GM23338 (cell line): Measurements from ENCODE around the gene LRRC34. TPM values are rescaled to one million over a fixed set of nuclear protein-coding genes. Genes with fewer than 3 reads are reported as not detected.

Source experiments
- ATAC-seq: fragments of 200-7000 bp; cut with Tn5 transposase; 3 replicates; pipeline ENCODE4 v1.9.1; 2020
- DNase-seq: peaks from one replicate; pipeline ENCODE4 v3.0.0-alpha.2; 2015; ENCODE audit warnings: low spot score
- H2AFZ ChIP-seq: fragments of 200-600 bp; sonication (generic); 2 replicates; pipeline ENCODE4 v1.8.0; 2016; ENCODE audit warnings: antibody characterized with exemption, mild to moderate bottlenecking, moderate library complexity
- H3F3A ChIP-seq: fragments of 200-600 bp; sonication (generic); replicated peaks from 2 replicates; pipeline ENCODE4 v1.8.0; 2017; ENCODE audit warnings: antibody characterized with exemption, mixed run types, low read depth
- H3K27ac ChIP-seq: fragments of 200-600 bp; sonication (generic); 2 replicates; pipeline ENCODE4 v1.6.1; 2016; ENCODE audit warnings: low read depth
- H3K27me3 ChIP-seq: fragments of 200-600 bp; sonication (generic); 2 replicates; pipeline ENCODE4 v1.8.0; 2016; ENCODE audit warnings: mild to moderate bottlenecking, mixed run types, moderate library complexity; ENCODE audit not compliant: insufficient read depth
- H3K36me3 ChIP-seq: fragments of 200-600 bp; sonication (generic); 2 replicates; pipeline ENCODE4 v1.8.0; 2016; ENCODE audit warnings: mild to moderate bottlenecking; ENCODE audit not compliant: insufficient read depth
- H3K4me1 ChIP-seq: fragments of 200-600 bp; sonication (generic); 2 replicates; pipeline ENCODE4 v1.8.0; 2016; ENCODE audit warnings: mild to moderate bottlenecking, moderate library complexity; ENCODE audit not compliant: insufficient read depth
- H3K4me2 ChIP-seq: fragments of 200-600 bp; sonication (generic); 2 replicates; pipeline ENCODE4 v1.7.1; 2017; ENCODE audit warnings: mixed run types
- H3K4me3 ChIP-seq: fragments of 200-600 bp; sonication (generic); 2 replicates; pipeline ENCODE4 v1.6.1; 2016; ENCODE audit warnings: mixed run types
- H3K79me2 ChIP-seq: fragments of 200-600 bp; sonication (generic); replicated peaks from 2 replicates; pipeline ENCODE4 v1.8.0; 2017; ENCODE audit warnings: mild to moderate bottlenecking; ENCODE audit not compliant: insufficient read depth
- H3K9me2 ChIP-seq: fragments of 200-600 bp; sonication (generic); 2 replicates; pipeline ENCODE4 v1.8.0; 2017; ENCODE audit not compliant: insufficient read depth
- H4K20me1 ChIP-seq: fragments of 200-600 bp; sonication (generic); replicated peaks from 2 replicates; pipeline ENCODE4 v1.8.0; 2017; ENCODE audit warnings: mild to moderate bottlenecking; ENCODE audit not compliant: insufficient read depth
- H3K27ac Mint-ChIP-seq: 2 replicates; pipeline ENCODE4 v1.8.0; 2020; ENCODE audit warnings: inconsistent platforms, mild to moderate bottlenecking, moderate library complexity, mixed read lengths
- H3K27me3 Mint-ChIP-seq: 3 replicates; pipeline ENCODE4 v1.8.0; 2022; ENCODE audit warnings: low read depth, mild to moderate bottlenecking, moderate library complexity, mixed read lengths, inconsistent platforms; ENCODE audit not compliant: insufficient read depth, poor library complexity
- H3K36me3 Mint-ChIP-seq: 3 replicates; pipeline ENCODE4 v1.8.0; 2021; ENCODE audit warnings: low read depth, mild to moderate bottlenecking, inconsistent platforms, moderate library complexity, mixed read lengths
- H3K4me1 Mint-ChIP-seq: 3 replicates; pipeline ENCODE4 v1.8.0; 2020; ENCODE audit warnings: mild to moderate bottlenecking, inconsistent platforms, mixed read lengths
- H3K4me3 Mint-ChIP-seq: 3 replicates; pipeline ENCODE4 v1.8.0; 2021; ENCODE audit warnings: moderate library complexity, mild to moderate bottlenecking, inconsistent platforms, mixed read lengths
- H3K9me3 Mint-ChIP-seq: 3 replicates; pipeline ENCODE4 v1.8.0; 2020; ENCODE audit warnings: moderate library complexity, mild to moderate bottlenecking, inconsistent platforms, mixed read lengths
- CREB1 ChIP-seq: fragments of 250-450 bp; sonication (Bioruptor Pico); IDR thresholded peaks from 2 replicates; pipeline ENCODE4 v1.5.0; 2020; ENCODE audit warnings: low read depth, mild to moderate bottlenecking, moderate library complexity
- EZH2 ChIP-seq: fragments of 200-600 bp; sonication (generic); IDR thresholded peaks from one replicate; pipeline ENCODE4 v1.8.0; 2017; ENCODE audit warnings: antibody characterized with exemption, mild to moderate bottlenecking, low read depth; ENCODE audit not compliant: unreplicated experiment
- EZH2phosphoT487 ChIP-seq: fragments of 200-600 bp; sonication (generic); IDR thresholded peaks from one replicate; pipeline ENCODE4 v1.8.1; 2018; ENCODE audit warnings: antibody characterized with exemption; ENCODE audit not compliant: unreplicated experiment
- JUNB ChIP-seq: IDR thresholded peaks from one replicate; pipeline ENCODE4 v1.6.1; 2016; ENCODE audit warnings: antibody characterized with exemption; ENCODE audit not compliant: unreplicated experiment
- NANOG ChIP-seq: IDR thresholded peaks from 2 replicates; pipeline ENCODE4 v1.6.1; 2016; ENCODE audit warnings: antibody characterized with exemption, borderline replicate concordance
- POLR2AphosphoS5 ChIP-seq: IDR thresholded peaks from 2 replicates; pipeline ENCODE4 v1.6.1; 2016; ENCODE audit warnings: antibody characterized with exemption, low read depth
- STAT1 ChIP-seq: IDR thresholded peaks from one replicate; pipeline ENCODE4 v1.6.1; 2016; ENCODE audit warnings: antibody characterized with exemption; ENCODE audit not compliant: unreplicated experiment
- ZNF114 ChIP-seq: fragments of 250-450 bp; sonication (Bioruptor Pico); IDR thresholded peaks from 2 replicates; pipeline ENCODE4 v1.5.0; 2020; ENCODE audit warnings: mild to moderate bottlenecking, moderate library complexity
- ZNF331 ChIP-seq: fragments of 250-450 bp; sonication (Bioruptor Pico); IDR thresholded peaks from 2 replicates; pipeline ENCODE4 v1.5.0; 2020; ENCODE audit warnings: low read depth, mild to moderate bottlenecking, moderate library complexity
- polyA plus RNA-seq: library from polyadenylated mRNA; unstranded; fragments of >200 nt; fragmentation: Nextera tagmentation; extraction: Ambion mirVana; gene quantifications from 2 replicates; pipeline ENCODE4 v1.2.1, GENCODE V29; 2016
- total RNA-seq: library from RNA; depleted of rRNA; stranded (reverse); fragments of >200 nt; shearing (Covaris generic); gene quantifications from 2 replicates; pipeline ENCODE4 v1.2.3, GENCODE V29; 2014
- TF ChIP-seq, protein P1 (sequence below): IDR thresholded peaks from one replicate; pipeline ENCODE4 v1.6.1; 2018; ENCODE audit warnings: antibody characterized with exemption; ENCODE audit not compliant: unreplicated experiment
- TF ChIP-seq, protein P2 (sequence below), 2 experiments: fragments of 200-600 bp in 1 of 2; sonication (generic) in 1 of 2; conservative IDR thresholded peaks; 2 replicates each; pipeline versions ENCODE4 v1.5.1 to v1.6.1; 2016 to 2017; ENCODE audit warnings: antibody characterized with exemption in 2 of 2, low read depth in 2 of 2, mild to moderate bottlenecking in 2 of 2, moderate library complexity in 1 of 2
- TF ChIP-seq, protein P3 (sequence below): IDR thresholded peaks from 2 replicates; pipeline ENCODE4 v1.6.1; 2016; ENCODE audit warnings: antibody characterized with exemption

Gene LRRC34
- total and polyA plus RNA-seq, 2 experiments from 2014 or later: 9.1 to 15.7 TPM

DNA sequence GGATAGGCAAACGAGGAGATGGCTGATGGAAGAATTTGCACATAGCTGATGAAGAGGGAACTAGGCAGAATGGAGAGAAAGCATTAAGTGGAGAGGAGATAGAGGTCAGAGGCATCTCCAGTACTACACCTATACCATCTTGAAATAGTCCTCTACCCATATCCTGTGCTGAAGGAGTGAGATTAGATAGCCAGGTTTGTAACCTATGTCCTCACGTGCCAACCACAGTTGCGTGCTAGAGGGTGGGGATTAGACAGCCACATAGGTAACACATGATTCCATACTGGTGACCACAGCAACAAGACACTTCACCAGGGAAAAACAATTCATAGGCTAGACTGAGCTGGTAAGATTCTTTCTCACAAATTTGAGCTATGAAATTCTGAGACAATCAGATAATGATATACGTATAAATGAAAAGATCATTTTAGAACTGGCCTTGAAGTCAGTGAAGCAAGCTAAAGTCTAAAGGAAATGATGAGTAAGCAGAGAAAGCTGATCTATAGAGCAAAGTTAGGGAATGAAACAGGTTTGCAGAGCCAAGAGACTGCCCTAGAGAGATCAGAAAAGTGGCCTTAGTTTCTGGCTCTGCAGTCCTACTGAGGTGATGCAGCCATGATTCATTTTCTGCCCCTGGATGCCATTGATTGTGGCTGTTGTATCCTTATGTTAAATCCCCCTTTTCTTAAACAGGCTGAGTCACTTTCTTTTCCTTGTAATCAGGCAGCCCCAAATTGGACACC is 21.8 kb downstream of the LRRC34 start (continued):
- TF ChIP-seq, protein P1, sequence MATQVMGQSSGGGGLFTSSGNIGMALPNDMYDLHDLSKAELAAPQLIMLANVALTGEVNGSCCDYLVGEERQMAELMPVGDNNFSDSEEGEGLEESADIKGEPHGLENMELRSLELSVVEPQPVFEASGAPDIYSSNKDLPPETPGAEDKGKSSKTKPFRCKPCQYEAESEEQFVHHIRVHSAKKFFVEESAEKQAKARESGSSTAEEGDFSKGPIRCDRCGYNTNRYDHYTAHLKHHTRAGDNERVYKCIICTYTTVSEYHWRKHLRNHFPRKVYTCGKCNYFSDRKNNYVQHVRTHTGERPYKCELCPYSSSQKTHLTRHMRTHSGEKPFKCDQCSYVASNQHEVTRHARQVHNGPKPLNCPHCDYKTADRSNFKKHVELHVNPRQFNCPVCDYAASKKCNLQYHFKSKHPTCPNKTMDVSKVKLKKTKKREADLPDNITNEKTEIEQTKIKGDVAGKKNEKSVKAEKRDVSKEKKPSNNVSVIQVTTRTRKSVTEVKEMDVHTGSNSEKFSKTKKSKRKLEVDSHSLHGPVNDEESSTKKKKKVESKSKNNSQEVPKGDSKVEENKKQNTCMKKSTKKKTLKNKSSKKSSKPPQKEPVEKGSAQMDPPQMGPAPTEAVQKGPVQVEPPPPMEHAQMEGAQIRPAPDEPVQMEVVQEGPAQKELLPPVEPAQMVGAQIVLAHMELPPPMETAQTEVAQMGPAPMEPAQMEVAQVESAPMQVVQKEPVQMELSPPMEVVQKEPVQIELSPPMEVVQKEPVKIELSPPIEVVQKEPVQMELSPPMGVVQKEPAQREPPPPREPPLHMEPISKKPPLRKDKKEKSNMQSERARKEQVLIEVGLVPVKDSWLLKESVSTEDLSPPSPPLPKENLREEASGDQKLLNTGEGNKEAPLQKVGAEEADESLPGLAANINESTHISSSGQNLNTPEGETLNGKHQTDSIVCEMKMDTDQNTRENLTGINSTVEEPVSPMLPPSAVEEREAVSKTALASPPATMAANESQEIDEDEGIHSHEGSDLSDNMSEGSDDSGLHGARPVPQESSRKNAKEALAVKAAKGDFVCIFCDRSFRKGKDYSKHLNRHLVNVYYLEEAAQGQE: no peak
- TF ChIP-seq EZH2phosphoT487 (no peak), CREB1 (CRISPR knock-in tag) (no peak)

DNA sequence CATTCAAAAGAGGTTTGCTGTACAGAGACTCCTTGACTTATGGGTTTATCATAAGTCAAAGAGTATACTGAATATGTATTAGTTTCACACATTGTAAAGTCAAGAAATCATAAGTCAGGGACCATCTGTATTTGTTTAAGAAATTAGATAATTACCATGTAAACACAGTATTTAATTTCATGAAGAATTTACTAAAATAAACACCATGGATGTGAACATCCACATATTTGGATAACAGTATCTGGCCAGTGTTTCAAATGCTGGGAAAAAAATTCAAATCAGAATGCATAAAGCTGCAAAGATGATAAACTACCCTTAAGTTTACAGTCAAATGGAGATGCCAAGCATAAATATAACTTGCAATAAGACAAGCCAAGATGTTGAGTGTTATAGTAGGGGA is 22.5 kb downstream of the LRRC34 start:
- peaks cover 25% of the 10 kb centered on the region; the same call in 2 of the 3 replicates for H3K36me3 Mint-ChIP-seq
- Histone ChIP-seq H3K4me3 (no peak overlapping the region), H3K4me1 (no peaks in the 10 kb centered on the region), H4K20me1 (no peaks in the 10 kb centered on the region), H3K79me2 (no peaks in the 10 kb centered on the region), H3K9me2 (no peaks in the 10 kb centered on the region), H3K4me2 (no peak overlapping the region), H3K27me3 (no peaks in the 10 kb centered on the region), H2AFZ (no peak overlapping the region), H3K36me3 (peaks cover 14% of the 10 kb centered on the region), H3F3A (no peaks in the 10 kb centered on the region), H3K27ac (no peak overlapping the region)
- H3K4me3 Mint-ChIP-seq: no peak overlapping the region
- H3K27ac Mint-ChIP-seq: no peak overlapping the region
- no peaks in the 10 kb centered on the region for H3K9me3 Mint-ChIP-seq
- DNase-seq (no peak), ATAC-seq (no peak)
- H3K4me1 Mint-ChIP-seq: no peaks in the 10 kb centered on the region
- peaks cover 2% of the 10 kb centered on the region for H3K27me3 Mint-ChIP-seq
- no peak for TF ChIP-seq NANOG
- no peak for TF ChIP-seq EZH2
- no peak for TF ChIP-seq ZNF114
- no peak for TF ChIP-seq POLR2AphosphoS5
- TF ChIP-seq, protein P1: no peak
- TF ChIP-seq, protein P2, sequence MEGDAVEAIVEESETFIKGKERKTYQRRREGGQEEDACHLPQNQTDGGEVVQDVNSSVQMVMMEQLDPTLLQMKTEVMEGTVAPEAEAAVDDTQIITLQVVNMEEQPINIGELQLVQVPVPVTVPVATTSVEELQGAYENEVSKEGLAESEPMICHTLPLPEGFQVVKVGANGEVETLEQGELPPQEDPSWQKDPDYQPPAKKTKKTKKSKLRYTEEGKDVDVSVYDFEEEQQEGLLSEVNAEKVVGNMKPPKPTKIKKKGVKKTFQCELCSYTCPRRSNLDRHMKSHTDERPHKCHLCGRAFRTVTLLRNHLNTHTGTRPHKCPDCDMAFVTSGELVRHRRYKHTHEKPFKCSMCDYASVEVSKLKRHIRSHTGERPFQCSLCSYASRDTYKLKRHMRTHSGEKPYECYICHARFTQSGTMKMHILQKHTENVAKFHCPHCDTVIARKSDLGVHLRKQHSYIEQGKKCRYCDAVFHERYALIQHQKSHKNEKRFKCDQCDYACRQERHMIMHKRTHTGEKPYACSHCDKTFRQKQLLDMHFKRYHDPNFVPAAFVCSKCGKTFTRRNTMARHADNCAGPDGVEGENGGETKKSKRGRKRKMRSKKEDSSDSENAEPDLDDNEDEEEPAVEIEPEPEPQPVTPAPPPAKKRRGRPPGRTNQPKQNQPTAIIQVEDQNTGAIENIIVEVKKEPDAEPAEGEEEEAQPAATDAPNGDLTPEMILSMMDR (conservative IDR thresholded peaks at IDR 0.05; ENCODE audit: low read depth in 2 of 2): no peak
- TF ChIP-seq, protein P3, sequence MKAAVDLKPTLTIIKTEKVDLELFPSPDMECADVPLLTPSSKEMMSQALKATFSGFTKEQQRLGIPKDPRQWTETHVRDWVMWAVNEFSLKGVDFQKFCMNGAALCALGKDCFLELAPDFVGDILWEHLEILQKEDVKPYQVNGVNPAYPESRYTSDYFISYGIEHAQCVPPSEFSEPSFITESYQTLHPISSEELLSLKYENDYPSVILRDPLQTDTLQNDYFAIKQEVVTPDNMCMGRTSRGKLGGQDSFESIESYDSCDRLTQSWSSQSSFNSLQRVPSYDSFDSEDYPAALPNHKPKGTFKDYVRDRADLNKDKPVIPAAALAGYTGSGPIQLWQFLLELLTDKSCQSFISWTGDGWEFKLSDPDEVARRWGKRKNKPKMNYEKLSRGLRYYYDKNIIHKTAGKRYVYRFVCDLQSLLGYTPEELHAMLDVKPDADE: no peak
- no peak for TF ChIP-seq STAT1
- TF ChIP-seq ZNF331 (CRISPR knock-in tag): no peak
- TF ChIP-seq JUNB: no peak
- TF ChIP-seq CREB1 (CRISPR knock-in tag): no peak
